Type B pancreatic cell (in vitro differentiated cells): ENCODE results near the gene FZD8. TPM values are rescaled to one million over a fixed set of nuclear protein-coding genes. Genes with fewer than 3 reads are reported as not detected.

Experiments
- DNase-seq: peaks from one replicate; pipeline ENCODE4 v3.0.0; 2021; ENCODE audit warnings: mixed read lengths; ENCODE audit not compliant: unreplicated experiment; ENCODE audit errors: extremely low spot score
- H3K27ac Mint-ChIP-seq: 2 replicates; pipeline ENCODE4 v1.8.0; 2021; ENCODE audit warnings: mild to moderate bottlenecking, mixed read lengths
- H3K27me3 Mint-ChIP-seq: 2 replicates; pipeline ENCODE4 v1.8.0; 2021; ENCODE audit warnings: mixed read lengths
- H3K36me3 Mint-ChIP-seq: 2 replicates; pipeline ENCODE4 v1.8.0; 2021; ENCODE audit warnings: mixed read lengths
- H3K4me1 Mint-ChIP-seq: one replicate; pipeline ENCODE4 v1.8.0; 2021; ENCODE audit warnings: mixed read lengths; ENCODE audit not compliant: unreplicated experiment
- H3K4me3 Mint-ChIP-seq: 2 replicates; pipeline ENCODE4 v1.8.0; 2021; ENCODE audit warnings: mild to moderate bottlenecking, mixed read lengths
- H3K9me3 Mint-ChIP-seq: 2 replicates; pipeline ENCODE4 v1.8.0; 2021; ENCODE audit warnings: mixed read lengths
- total RNA-seq: library from RNA; stranded (reverse); gene quantifications from 2 replicates; pipeline ENCODE4 v1.2.1, GENCODE V29; 2021; ENCODE audit warnings: low replicate concordance
- TF ChIP-seq, protein P1 (sequence below): fragments of 200-600 bp; sonication (generic); conservative IDR thresholded peaks from 2 replicates; pipeline ENCODE4 v1.5.0; 2021; ENCODE audit warnings: antibody characterized with exemption, mild to moderate bottlenecking

FZD8 gene
- total RNA-seq, 1 donor from 2014 or later = 7.5 TPM

DNA sequence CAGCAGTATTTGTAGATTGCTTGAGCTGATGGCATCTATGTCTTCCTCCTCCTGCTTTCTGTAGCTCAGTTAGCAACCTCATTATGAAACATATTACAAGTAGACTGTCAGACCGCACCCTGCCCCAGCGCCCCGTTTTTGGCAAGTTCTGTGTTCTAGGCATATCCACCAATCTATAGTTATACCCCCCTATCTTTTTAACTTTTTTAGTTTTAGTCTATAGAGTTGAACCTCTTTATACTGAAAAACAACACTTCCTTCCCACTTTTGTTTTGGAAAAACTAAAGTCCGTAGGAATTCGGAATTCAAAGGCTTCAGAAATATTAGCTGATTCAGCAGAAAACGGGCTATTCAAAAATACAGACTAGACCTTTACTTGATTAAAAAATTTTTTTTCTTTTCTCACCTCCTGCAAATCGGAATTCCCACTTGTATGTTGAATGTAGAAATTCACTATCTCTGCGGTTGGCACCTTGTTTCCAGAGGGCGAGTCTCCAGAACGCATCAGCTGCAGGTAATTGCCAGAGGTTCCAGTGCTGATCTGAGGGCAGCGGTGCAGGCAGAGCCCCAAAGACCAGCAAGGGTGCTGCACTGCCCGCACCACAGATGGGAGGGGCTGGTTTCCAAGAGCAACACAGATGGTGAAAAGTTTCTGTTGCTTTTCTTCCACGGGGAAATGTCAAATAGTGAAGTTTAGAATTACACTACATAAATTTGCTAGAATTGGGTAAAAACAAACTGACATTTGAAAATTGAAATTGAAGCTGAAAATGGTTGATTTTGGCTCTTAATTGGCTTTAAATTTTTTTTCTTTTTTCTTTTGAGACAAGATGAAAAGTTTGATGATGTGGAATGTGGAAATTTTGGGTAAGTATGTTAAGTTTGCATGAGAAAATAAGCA lies 2.2 kb upstream of the FZD8 start:
- peaks cover 13% of the 10 kb centered on the region for H3K4me1 Mint-ChIP-seq
- DNase-seq = no peak
- no peaks in the 10 kb centered on the region for H3K36me3 Mint-ChIP-seq
- TF ChIP-seq, protein P1, sequence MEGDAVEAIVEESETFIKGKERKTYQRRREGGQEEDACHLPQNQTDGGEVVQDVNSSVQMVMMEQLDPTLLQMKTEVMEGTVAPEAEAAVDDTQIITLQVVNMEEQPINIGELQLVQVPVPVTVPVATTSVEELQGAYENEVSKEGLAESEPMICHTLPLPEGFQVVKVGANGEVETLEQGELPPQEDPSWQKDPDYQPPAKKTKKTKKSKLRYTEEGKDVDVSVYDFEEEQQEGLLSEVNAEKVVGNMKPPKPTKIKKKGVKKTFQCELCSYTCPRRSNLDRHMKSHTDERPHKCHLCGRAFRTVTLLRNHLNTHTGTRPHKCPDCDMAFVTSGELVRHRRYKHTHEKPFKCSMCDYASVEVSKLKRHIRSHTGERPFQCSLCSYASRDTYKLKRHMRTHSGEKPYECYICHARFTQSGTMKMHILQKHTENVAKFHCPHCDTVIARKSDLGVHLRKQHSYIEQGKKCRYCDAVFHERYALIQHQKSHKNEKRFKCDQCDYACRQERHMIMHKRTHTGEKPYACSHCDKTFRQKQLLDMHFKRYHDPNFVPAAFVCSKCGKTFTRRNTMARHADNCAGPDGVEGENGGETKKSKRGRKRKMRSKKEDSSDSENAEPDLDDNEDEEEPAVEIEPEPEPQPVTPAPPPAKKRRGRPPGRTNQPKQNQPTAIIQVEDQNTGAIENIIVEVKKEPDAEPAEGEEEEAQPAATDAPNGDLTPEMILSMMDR = no peak
- H3K4me3 Mint-ChIP-seq = peak overlapping the region; percentile 95
- no peak overlapping the region for H3K27ac Mint-ChIP-seq
- no peaks in the 10 kb centered on the region for H3K9me3 Mint-ChIP-seq
- H3K27me3 Mint-ChIP-seq = peaks cover 44% of the 10 kb centered on the region

DNA sequence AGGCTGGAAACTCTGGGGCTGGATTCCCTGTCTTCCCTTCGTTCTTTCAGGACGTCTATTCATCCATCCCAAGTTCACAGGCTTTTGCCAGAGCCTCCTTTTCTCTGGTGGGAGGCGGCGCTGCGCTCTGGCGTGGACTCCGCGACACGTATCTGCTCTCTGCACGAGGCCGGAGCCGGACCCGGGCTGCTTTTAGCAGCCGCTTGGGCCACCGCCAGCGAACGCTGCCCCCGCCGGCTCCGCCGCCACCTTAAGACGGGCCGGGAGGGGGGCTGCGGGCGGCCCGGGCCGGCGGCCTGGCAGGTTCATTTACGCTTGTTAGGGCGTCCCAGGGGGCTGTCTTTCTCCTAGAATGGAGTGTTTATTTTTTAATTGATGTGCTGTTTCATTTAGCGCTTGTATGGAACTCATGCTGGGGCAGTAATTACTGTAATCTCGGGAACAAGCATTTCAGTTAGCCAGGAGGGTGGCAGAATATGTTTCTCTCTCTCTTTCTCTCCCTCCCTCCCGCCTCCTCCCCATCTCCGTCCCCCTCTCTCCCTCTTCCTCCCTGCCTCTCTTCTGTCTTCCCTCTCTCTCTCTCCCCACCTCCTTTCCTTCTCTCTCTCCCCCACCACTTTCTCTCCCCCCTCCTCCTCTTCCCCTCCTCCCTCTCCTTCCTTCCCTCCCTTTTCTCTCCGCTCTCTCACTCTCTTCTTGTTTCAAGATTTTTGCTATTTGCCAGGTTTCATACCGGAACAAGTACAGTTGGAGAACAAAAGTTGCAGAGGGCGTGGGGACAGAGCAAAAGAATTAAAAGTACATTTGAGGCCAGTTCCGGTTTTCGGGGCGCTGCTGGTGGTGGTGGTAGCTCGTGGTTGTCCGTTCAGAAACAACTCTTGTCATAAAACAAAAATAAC lies 1.3 kb upstream of the FZD8 start:
- TF ChIP-seq, protein P1 = no peak
- no peak for DNase-seq
- Mint-ChIP-seq H3K36me3 (no peaks in the 10 kb centered on the region), H3K9me3 (no peaks in the 10 kb centered on the region), H3K27ac (no peak overlapping the region), H3K4me3 (peak overlapping the region; percentile 95), H3K4me1 (peaks cover 13% of the 10 kb centered on the region), H3K27me3 (peaks cover 51% of the 10 kb centered on the region)

- H3K36me3 Mint-ChIP-seq = no peaks in the 10 kb centered on the region
- H3K4me3 Mint-ChIP-seq = peak overlapping the region; percentile 95
- TF ChIP-seq, protein P1 = no peak
- peaks cover 13% of the 10 kb centered on the region for H3K4me1 Mint-ChIP-seq
- no peak for DNase-seq
- no peak overlapping the region for H3K27ac Mint-ChIP-seq
- peaks cover 57% of the 10 kb centered on the region for H3K27me3 Mint-ChIP-seq
- no peaks in the 10 kb centered on the region for H3K9me3 Mint-ChIP-seq
Observed at GRCh38 chr10:35642793-35643114, 658 bp upstream of the FZD8 start.

- no peak for DNase-seq
- H3K4me3 Mint-ChIP-seq = peak overlapping the region; percentile 47
- no peaks in the 10 kb centered on the region for H3K36me3 Mint-ChIP-seq
- peaks cover 15% of the 10 kb centered on the region for H3K4me1 Mint-ChIP-seq
- TF ChIP-seq, protein P1 = no peak
- H3K9me3 Mint-ChIP-seq = no peaks in the 10 kb centered on the region
- peaks cover 67% of the 10 kb centered on the region for H3K27me3 Mint-ChIP-seq
- no peak overlapping the region for H3K27ac Mint-ChIP-seq
Observed at GRCh38 chr10:35641676-35642034, 441 bp downstream of the FZD8 start.

GRCh38 chr10:35640951-35641675 lies 983 bp downstream of the FZD8 start:
- peak overlapping the region; percentile 58 for H3K27ac Mint-ChIP-seq
- peaks cover 69% of the 10 kb centered on the region for H3K27me3 Mint-ChIP-seq
- peaks cover 17% of the 10 kb centered on the region for H3K4me1 Mint-ChIP-seq
- H3K4me3 Mint-ChIP-seq = peak overlapping the region; percentile 92
- no peaks in the 10 kb centered on the region for H3K36me3 Mint-ChIP-seq
- TF ChIP-seq, protein P1 = no peak
- no peaks in the 10 kb centered on the region for H3K9me3 Mint-ChIP-seq
- peak; percentile 84 for DNase-seq
